Endometrial microvascular endothelial cells (primary cell): Measurements from ENCODE around the gene GREB1L. TPM values are rescaled to one million over a fixed set of nuclear protein-coding genes. Genes with fewer than 3 reads are reported as not detected.
"Not testable (repeated sequence)": the region's sequence is repeated elsewhere in the genome, so short reads cannot be mapped to it uniquely, and the experiment has no call there.

Experiments used
- in situ Hi-C: cut with HindIII; loops from 2 replicates; pipeline ENCODE4 v1.10.0; 2017; ENCODE audit warnings: low sequenced_read_pairs, low pct_unique_long_range_greater_than_20kb; ENCODE audit errors: inconsistent ontology term
- total RNA-seq: library from RNA; depleted of rRNA; stranded (reverse); fragments of >200 nt; gene quantifications from one replicate; pipeline ENCODE4 v1.2.3, GENCODE V29; 2015; ENCODE audit errors: inconsistent ontology term

The GREB1L gene
- under 0.01 TPM for total RNA-seq

DNA sequence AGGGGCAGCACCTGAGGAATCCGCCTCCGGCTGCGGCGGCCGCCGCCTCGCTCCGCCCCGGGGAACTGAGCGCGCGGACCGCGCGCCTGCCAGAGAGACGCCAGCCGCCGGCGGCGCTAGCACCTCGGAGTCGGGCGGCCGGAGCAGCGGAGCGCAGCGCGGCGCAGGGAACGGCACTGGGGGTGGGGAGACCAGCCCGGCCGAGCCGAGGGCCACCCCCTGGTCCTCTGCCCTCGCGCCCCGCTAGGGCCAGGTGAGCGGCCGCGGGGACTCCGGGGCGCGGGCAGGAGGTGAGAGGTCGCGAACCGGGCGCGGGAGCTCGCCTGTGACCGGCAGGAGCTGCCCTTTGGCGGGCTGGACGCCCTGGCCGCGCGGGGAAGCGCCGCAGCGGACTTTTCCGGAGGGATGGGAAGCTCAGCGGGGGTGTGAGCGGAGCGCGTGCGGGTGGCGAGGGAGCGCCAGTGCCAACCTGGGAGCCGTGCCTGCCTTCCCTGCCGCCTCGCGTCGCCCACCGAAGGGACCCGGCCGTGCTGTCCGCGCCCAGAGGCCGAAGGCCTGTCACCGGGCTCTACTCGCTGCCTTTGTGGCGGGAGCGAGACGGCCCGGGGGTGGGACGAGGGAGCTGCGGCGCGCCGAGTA is at the start of gene GREB1L:
TSS of gene GREB1L (plus strand) at position 92 of the 639 bp plus-strand sequence. CDS start 141,287 bp downstream, outside the sequence.
- in situ Hi-C loops, result no loop called here

DNA sequence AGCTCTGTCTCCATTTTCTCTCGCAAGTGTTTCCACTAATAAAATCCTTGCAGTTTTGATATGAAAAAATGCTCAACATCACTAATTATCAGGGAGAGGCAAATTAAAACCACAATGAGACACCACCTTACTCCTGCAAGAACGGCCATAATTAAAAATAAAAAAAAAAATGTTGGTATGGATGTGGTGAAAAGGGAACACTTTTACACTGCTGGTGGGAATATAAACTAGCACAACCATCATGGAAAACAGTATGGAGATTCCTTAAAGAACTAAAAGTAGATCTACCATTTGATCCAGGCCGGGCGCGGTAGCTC is 49.8 kb upstream of the GREB1L start:
- in situ Hi-C loops, result no loop called here

DNA sequence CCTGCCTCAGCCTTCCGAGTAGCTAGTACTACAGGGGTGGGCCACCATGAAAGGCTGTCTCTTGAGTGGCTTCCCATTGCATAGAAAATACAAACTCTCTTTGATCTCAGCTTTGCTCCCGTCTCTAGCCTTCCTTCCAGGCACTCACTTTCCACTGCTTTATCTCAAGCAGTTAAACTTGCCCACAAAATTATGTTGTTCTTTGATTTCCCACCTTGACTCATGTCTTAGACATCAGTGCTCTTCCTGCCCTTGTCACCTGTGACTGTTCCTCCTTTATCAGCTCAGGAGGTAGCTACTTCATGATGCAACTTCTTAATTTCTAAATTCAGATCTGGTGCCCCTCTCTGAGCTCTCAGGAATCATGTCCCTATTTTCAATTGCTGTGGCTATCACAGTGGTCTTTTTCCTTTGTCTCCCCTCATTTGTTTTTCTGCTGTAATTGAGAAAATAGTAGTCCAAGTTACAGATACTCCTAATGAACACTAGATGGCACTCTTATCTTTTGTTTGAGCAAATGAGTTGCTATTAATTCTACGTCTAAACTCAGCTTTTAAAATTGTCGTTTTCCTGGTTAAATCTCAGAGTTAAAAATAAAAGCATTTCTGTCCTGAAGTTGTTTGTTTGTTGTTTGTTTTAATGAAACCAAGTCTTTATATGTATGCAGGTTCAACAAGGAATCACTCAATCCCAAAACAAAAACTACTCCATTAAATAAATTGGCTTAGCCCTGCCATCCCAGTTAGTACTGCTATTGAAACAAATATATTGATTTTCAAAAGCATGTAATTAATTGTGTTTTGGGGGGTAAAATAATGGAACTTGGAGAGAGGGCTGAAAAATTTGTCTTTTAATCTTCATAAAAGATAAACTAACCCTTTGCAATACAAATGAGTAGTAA is 46.9 kb upstream of the GREB1L start:
- in situ Hi-C loops, result no loop called here

DNA sequence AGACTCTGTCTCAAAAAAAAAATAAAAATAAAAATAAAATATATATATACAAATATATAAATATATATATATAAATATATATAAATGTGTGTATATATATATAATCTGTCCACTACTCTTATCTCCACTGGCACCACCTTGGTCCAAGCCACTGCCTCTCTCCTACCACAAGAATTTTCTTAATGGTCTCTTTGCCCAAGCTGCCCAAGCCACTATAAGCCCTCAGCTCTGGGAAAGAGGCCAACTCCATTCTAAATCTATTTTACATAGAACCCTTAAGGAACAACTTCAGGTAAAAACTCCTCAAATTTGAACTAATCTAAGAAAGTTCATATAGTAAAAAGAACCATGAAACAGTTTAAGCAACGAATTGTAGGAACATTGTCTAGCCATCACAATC is 45.6 kb upstream of the GREB1L start:
- in situ Hi-C loops, result no loop called here

DNA sequence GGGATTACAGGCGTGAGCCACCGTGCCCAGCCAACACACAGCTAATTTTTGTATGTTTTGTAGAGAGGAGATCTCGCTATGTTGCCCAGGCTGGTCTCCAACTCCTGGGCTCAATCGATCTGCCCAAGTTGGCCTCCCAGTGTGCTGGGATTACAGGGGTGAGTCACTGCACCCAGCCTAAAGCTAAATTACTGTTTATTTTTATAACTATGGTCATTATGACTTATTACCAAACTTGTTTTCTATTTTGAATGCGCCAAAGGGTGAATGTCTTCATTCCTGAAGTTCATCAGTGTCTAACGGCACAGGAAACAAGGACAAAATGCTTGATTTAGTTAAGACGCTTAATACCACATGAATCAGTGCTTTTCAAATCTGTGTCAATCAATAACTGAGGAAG is 38.9 kb upstream of the GREB1L start:
- in situ Hi-C loops, result no loop called here

DNA sequence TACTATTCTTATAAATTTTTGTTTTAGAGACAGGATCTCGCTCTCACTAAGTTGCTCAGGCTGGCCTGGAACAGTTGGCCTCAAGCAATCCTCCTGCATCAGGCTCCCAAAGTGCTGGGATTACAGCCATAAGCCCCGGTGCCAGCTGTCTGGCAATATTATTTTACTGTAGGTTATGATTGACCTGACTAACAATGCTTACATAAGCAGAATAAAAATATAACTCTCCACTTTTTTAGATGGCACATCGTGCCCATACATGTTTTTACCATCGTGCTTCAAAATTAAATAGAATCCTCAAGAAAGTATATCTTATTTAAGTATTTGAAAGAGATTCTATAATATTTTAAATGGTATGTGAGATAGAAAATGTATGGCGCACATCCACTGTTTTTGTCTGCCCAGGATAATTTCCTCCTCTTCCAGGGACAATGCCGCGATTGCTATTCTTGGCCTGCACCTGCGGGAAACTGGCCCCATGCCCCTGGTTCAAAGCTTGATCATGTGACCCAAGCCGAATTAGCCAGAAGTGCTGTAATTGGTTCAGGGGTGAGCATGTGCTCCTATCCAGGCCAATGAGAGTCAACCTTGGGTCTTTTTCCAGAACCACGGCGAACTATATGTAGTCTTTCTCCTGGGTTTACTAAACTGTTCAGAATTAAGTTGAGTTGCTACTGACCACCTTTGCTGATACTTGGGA is 38.3 kb upstream of the GREB1L start:
- in situ Hi-C loops, result no loop called here

DNA sequence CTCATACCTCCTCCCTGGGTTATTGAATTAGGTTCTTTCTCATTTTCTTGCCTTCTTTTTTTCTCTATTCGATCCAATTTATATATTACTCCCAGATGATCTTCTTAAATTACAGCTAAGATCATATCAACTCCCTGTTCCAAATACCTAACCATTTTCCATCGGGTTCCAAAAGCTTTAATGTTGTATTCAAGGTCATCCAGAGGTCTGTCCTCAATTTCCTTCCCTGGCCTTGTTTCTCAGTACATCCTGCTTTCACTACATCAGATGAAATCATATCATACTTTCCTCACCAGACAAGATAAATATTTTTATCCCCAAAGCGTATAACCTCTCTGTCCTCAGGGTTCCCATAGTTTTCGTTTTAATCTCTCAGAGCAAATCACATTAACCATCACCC is 36.3 kb upstream of the GREB1L start:
- in situ Hi-C loops, result no loop called here

DNA sequence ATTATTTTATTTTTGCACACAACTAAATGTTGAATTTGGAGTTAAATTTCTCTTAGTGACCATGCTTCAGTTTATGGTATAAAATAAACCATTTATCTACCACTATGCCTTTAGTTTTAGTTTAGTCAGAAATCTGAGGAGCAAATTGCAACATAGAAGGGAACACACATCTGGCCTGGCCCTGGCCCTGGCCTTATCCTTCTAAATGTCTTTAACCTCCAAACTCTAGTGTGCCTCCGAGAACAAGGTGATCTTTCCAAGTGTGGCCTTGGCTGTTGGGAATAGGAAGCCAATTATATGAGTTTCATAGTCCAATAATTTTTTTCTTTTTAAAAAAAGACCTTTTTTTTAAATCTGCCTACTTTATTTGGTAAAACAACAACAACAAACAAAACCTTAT is 31.8 kb upstream of the GREB1L start:
- in situ Hi-C loops, result no loop called here

DNA sequence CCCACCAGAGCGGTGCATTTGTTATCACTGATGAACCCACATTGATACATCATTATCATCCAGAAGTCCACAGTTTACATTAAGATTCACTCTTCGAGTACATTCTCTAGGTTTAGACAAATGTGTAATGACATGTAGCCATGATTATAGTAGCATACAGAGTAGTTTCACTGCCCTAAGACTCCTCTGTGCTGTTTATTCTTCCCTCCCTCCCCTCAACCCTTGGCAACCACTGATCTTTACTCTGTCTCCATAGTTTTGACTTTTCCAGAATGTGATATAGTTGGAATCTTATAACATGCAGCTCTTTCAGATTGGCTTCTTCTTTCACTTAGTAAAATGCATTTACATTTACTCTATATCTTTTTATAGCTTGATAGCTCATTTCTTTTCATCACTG is 31.2 kb upstream of the GREB1L start:
- in situ Hi-C loops, result no loop called here

DNA sequence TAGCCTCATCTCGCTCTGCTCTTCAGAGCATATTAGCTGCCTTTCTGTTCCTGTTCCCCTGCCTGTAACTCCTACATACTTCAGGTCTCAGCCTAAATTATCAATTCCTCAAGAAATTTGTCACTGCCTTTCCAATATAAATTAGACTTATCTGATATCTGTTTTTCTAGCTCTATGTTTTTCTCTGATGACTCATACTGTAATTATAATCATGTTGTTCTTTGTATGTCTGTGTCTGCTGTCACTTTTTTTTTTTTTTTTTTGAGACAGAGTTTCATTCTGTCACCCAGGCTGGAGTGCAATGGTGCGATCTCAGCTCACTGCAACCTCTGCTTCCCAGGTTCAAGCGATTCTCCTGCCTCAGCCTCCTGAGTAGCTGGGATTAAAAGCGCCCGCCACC is 27.6 kb upstream of the GREB1L start:
- in situ Hi-C loops, result not testable (repeated sequence)

DNA sequence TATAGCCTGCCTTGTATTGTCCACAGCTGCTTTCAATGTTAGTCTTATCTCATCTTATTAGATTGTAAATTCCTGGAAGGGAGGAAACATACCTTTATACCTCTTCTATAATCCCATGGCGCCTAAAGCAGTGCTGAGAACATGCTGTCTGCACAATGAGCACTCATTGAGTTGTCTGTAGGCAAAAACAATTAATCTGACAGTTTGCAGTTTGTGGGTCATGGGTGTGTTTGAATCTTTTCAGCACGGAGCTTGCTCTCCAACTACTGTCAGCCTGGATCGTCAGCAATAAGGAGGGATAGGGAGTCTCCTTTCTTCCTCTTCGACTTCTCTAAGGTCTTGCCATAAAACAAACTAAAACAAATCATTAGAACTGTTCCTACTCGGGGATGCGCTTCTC is 26.5 kb upstream of the GREB1L start:
- in situ Hi-C loops, result no loop called here

DNA sequence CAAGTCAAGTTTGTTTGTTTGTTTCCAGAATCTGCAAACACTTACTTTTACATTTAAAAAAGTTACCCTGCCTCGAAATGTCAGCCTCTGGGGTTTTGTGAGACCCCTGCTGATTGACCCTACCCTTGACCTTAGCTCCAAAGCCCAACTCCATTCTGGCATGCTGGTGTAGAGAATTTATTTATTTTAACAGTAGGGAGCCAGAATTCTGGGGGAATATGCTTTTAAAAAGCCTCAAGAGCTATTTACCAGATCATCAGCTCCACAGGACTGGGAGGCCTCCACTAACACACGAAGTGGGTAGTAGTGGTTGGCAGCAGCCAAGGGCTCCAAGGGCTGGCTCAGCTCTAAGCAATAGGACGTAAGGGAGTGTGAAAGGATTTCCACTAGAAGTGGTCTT is 23.2 kb upstream of the GREB1L start:
- in situ Hi-C loops, result no loop called here

DNA sequence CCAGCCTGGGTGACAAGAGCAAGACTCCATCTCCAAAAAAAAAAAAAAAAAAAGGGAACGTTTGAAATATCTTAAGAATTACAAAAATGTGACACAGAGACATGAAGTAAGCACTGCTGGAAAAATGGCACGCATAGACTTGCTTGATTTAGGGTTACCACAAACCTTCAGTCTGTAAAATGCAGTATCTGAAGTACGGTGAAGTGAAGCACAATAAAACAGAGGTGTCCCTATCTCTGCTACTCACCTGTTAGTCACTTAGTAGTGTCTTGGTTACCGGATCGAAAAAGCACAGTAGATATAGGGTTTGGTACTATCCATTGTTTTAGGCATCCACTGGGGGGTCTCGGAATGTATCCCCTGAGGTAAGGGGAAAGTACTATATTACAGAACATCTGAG is 11.6 kb upstream of the GREB1L start:
- in situ Hi-C loops, result no loop called here

DNA sequence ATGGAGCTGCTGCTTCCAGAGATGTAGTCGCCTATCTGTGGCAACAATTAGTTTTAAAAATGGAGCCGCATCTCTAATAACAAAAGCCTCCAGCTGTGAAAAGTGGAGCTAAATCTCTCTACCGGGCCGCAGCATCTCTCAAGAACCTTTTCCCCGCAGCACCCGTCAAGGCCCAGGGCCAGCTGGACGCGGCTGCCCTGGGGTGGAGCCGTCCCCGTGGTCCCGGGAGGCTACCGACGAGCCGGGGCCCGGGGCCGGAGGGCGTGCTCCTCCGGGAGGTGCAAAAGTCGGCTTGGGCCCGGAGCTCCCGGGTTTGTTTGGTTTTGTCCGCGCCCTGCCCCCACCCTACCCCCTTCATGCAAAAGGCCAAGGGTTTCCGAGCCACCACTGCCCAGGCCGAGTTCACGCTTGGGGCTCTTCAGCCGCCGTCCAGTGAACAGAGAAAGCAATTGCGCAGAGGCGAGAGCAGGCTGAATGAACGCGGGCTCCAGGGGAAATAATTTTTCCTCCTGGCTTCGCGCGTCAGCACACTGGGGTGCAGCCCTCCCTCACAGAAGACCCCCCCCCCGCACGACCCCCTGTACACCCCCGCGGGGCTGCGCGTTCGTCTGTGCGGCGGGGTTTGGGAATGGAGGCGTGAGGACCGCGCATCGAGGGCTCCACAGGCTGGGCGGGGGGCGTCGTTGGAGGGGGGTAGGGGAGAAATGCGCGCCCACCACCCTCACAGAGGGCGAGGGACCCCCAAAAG is 557 bp upstream of the GREB1L start:
- in situ Hi-C loops, result no loop called here

DNA sequence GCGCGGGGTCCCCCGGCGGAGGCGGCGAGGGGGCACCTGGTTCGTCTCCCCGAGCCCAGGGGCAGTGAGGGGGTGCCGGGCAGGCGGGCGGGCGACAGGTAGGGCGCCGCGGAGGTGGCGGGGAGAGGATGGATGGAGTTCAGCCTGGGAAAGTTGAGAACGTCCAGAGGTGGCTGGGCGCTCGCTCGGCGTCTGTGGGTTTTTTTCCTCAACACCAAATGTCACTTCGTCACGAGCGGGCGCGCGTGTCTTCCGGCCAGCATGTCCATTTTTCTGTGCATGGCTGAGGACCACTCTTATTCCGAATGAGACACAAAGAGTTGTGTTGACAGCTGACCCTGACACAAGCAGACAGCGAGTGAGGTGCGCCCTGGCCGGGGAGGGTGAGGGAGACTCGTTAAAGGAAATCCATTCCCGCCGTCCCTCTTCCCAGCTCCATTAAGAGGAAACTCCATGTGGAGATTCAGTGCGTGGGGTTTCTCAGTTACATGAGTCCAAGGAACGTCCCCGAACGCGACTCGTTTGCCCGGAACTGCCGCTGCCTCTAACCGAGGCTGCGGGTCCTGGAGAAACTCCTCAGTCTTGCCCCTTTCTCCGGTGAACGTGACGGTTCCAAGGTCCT is 859 bp downstream of the GREB1L start:
- in situ Hi-C loops, result no loop called here

DNA sequence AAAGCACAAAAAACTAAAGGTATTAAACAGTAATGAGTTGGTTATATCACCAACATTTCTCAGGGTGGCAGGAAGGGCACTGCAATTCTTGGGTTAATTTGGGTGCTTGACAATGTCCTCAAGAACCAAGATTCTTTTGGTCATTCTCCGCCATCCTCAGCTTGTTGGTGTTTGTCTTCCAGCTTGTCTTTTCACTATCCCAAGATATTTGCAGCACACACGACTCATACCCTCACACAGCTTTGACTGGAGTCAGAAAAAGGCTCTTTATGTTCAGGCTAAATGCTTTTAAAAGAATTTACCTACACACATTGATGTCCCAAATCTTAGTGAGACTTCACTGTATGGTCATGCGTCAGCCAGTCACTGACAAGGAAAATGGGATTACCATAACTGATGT is 12.5 kb downstream of the GREB1L start:
- in situ Hi-C loops, result no loop called here

DNA sequence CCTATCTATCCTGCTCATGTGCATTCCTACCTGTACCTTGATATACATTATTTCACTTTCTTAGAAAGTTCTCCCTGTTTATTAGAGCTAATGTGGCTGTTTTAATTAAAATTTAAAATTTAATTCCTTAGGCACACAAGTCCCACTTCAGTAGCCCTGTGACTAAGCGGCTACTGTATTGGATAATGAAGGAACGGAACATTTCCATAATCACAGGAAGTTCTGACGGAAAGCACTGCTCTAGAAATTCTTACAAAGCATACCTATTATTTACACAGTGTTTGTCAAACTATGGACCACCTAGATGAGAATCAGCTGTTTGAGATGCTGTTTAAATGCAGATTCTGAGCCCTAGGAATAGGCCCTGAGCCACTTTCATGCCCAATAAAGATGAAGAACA is 13.2 kb downstream of the GREB1L start:
- in situ Hi-C loops, result no loop called here

DNA sequence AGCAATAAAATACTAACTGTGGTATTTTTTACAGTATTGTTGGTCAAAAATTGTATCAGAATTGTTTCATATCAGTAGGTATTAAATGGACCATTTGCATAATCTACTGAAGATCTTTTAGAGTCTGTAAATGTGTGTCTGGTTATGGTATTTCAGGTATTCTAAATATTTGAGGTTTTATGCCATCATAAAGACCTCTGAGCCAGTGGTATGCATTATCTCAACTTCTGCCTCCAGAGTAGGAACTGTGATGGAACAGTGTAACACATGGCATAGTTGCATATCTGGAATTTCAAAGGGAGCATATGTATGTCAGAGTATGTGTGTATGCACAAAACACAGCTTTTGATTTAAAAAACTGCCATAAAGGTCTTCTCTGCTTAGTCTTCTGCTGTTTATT is 15.4 kb downstream of the GREB1L start:
- in situ Hi-C loops, result no loop called here

DNA sequence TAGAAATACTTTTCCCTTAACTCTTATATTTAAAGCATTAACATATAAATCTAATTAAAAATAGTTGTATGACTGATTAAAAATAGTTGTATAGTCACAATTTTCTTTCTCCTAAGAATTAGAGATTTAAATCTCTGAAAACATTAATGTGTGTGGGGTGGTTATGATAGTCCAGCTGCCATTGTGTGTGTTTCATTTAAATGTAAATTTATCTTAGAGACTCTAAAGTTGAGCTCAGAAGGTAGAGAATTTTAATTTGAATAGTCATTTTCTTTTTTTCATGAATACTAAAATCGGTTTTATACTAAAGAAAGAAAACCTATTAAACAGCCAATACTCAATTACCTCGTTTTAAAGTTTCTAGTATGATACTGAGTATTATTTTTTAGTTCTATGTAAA is 18.6 kb downstream of the GREB1L start:
- in situ Hi-C loops, result no loop called here
